HG03457 (cell line): ENCODE results near the gene OLIG1.

ENCODE experiments used
- ATAC-seq: cut with Tn5 transposase; IDR thresholded peaks from one replicate; pipeline ENCODE4 v1.9.1; 2021; ENCODE audit warnings: moderate number of reproducible peaks; ENCODE audit not compliant: unreplicated experiment

Gene OLIG1

DNA sequence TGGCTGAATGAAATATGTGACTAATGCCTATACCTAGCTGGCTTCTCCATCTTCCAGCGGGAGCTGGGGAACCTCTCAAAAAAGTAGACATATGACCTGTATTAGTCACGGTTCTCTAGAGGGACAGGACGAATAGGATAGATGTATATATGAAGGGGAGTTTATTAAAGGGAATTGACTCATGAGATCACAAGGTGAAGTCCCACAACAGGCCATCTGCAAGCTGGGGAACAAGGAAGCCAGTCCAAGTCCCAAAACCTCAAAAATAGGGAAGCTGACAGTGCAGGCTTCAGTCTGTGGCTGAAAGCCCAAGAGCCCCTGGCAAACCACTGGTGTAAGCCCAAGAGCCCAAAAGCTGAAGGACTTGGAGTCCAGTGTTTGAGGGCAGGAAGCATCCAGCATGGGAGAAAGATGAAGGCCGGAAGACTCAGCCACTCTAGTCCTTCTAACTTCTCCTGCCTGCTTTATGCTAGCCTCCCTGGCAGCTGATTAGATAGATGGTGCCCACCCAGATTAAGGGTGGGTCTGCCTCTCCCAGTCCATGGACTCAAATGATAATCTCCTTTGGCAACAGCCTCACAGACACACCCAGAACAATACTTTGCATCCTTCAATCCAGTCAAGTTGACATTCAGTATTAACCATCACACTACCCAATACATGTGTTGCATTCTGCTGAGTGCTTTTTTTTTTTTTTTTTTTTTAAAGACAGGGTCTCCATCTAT is 19.6 kb downstream of the OLIG1 start:
- no peak for ATAC-seq

DNA sequence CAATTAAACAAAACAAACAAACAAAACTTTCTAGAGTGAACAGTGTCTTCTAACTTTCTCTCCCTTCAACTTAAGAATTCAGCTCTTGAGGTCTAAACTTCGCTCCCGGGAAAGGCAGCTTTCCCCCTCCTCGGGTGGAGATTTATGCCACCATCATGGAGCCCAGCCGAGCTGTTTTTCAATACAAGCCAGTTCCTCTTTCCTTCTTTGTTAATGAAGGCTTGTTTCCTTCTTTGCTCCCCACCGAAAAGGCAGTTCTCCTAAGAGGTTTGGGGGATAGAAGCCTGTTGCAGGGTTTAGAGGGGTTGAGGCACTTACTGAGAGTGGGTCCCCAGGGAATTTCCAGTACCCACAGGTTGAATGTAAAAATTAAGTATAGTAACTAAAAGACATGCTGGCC is 26.5 kb downstream of the OLIG1 start:
- ATAC-seq, result no peak

DNA sequence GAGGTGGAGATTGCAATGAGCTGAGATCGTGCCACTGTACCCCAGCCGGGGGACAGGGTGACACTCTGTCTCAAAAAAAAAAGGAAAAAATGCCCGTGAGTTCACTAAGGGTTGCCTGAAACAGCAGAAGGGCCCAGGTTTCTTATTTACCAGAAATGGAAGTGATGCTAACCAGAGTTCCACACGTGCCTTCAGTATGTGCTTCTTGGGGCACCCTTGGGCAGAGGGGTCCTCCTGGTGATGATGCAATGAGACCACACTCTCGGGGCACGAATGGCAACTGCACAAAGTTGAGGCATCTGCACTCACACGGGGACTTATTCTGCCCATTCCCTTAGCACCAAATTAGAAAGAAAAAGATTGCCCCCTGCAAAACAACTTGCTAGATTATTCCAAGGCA is 29.2 kb downstream of the OLIG1 start:
- no peak for ATAC-seq

DNA sequence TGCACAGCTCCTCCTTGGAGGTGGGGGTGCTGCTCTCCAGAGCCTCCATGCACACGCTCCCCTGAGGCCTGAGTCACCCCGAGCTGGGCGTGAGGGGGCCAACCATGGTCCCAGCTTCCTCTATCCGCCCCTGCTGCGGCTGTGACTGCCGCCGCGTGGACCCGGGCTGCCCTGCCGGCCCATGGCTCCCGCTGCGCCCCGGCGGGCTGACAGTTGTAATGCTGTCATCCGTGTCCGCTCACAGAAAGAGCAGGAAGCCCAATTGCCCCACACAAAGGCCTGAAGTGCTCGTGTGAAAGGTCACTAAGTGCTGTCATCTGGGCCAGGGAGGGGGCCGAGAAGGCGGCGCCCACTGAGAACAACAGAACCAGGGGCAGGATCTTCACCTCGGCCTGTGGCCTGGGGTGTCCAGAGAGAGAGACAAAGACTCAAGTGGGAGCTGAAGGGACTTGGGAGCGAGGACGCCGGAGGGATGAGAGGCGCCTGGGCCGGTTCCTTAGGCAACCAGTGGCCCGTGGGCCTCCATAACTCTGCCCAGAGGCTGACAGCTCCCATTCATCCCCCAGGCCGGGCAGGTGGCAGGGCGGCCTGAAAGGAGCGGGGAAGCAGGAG is 31.5 kb downstream of the OLIG1 start:
- no peak for ATAC-seq

DNA sequence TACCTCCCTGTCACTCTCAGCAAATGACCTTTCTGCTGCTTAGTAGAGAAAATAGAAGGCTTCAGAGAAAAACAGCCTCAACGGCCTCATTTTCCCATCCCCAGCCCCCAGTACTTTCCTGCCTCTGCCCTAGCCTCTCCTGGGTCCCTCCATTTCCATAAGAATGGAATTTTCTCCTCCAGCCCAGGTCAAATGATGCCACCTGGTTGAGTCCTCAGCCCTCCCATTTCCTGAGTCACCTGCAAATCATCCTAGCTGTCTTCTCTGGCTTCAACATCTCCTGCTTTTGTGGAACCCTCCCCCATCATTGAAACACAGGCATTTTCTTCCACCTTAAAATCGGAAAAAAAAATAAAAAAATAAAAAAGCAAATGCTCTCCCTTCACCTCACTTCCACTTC is 35.1 kb downstream of the OLIG1 start:
- ATAC-seq, result no peak

DNA sequence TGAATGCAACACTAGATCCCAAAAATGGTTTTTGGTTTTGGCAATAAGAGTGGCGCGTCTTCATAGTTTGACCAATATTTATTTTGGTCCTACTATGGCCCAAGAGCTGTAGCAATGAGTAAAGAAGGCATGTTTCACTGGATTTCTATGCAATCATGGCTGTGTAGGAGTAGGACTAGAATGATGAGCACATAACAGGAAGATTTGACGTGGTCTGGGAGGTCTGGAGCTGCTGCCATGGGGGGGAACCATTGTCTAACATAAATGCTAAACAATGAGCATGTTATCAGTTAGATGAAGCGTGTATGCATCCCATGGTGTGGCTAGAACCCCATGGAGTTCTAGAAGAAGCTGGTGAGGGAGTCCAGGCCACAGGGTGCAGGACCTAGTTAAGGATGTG is 38.3 kb downstream of the OLIG1 start:
- no peak for ATAC-seq

DNA sequence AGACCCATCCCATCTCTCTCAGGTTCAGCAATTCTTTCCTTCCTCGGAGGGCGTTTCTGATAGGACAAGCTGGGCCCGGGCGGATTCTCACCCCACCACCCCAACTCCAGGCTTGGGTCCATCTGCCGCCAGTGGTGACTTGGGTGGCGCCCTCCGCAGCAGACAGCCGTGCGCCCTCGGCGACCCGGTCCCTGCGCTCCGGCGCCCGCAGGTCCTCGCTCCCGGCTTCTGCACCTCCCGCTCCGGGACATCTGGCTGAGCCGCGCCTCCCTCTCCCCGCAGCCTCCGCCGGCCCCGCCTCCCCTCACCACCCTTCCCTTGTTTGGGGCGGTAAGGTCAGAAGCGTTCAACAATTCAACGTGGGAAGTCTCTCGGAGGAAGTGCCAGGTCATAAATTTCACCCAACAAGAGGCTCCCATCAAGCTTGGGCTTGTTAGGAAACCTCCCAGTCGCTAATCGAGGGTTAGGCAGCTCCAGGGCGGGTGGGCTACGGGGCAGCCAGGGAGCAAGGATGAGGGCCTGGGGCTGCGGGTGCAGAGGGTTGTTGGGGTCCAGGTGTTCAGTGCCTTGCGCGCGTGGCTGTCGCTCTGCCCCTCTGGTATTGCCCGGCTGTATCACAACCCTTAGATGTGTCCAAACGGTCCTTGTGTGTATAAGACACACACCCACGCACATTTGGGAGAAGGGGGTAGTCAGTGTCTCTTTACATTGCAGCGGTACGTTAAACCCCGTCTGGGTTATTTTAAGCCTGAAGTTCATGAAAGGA is 39.8 kb downstream of the OLIG1 start:
- no peak for ATAC-seq

DNA sequence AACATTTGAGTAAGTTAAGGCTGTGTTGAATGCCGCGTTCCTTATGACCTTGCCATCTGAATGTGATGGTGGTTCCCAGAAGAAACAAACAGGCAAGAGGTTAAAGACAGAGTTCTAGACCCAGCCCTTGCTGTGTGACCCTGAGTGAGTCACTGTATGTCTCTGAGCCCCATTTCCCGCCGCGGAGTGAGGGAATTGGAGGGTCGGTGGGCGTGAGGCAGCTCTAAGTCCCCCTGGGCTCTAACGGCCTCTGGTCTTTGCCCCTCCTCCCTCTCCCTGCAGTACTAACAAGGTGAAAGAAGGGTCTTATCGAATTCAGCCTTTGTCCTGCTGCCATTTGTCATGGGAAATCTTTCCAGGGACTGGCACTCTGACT is 40.4 kb downstream of the OLIG1 start:
- no peak for ATAC-seq

DNA sequence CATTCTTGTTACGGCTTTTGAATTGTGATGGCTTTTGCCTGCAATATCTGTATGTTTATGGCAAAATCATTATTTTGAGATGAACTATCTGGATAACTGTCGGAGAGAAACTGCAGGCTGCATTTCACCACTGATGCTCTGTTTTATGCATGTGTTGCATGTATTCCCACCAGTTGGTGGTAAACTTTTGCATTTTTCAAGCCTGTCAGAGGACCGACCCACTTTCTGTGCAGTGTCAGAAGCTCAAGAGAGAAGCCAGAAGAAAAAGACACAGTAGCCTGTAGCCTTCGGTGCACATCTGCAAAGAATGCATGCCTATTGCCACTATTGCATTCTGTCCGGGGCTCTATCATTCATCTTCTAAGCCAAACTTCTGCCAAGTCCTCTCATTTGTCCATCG is 41.6 kb downstream of the OLIG1 start:
- ATAC-seq, result no peak

DNA sequence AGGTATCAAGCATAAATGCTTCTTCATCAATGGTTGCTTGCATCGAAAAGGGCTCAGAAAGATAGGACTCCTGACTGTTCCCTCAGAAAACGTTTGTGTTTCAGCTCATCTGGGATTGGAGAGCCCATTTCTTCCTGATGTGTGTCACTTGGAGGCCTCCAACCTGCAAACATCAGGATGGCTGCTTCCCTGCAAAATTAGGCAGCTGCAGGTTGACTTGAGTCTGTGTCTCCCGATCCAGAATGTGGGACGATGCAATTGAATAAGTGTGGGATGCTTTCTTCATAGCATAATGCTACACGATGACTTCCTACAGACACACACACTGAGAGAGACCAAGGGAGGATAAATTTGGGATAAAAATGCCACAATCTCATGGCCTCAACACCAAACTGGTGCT is 42.2 kb downstream of the OLIG1 start:
- ATAC-seq, result no peak

DNA sequence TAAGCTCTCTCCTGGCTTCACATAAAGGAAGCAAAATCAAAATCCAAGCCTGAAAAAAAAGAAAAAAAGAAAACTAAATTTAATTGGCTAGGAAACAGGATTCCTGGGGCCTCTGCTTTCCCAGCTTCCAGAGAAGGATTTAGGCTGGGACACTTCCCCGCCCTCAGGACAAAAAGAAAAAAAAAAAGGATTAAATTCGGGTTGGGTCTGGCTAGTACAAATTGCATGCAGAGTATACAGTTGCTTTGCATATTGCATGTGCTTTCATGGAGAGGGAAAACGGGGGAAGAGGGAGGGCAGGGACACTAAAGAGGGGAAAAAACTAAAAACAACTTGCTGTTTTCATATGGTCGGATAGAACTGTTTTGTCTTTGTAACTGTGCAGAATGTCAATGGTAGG is 42.7 kb downstream of the OLIG1 start:
- ATAC-seq, result no peak

DNA sequence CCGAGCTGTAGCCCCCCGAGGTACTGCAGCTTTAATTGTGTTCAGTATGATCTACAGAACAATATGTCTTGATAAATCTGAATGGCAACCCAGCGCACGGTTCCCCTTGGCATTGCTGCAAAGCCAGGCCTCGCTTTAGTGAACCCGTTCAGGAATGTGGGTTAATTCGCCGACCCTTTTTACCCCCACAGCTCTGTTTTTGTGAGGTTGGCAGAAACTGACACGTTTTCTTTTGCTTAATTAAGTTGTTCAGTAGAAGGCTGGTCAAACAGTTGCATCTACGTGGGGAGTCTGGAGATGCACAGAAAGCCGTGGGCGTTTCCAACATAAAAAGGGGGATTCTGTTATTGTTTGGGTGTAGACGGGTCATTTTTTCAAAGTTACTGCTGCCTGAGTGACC is 43.2 kb downstream of the OLIG1 start:
- no peak for ATAC-seq

DNA sequence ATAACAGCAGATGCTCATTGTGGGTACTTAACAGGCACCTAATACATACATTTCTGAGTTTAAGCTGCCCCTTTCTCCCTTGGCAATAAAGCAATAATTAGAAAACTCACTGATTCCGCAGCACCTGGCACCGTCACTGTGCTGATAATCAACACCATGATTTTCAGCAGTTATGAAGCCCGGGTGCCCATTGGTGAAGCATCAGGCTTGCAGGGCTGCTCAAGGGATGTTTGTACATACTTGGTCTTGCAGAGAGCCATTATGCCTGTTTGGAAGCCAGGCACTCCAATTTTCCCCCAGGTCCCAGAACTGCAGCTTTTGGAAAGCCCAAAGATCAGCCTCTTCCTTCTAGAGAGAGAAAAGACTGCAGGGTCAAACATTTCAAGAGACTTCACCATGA is 44.3 kb downstream of the OLIG1 start:
- ATAC-seq, result no peak

DNA sequence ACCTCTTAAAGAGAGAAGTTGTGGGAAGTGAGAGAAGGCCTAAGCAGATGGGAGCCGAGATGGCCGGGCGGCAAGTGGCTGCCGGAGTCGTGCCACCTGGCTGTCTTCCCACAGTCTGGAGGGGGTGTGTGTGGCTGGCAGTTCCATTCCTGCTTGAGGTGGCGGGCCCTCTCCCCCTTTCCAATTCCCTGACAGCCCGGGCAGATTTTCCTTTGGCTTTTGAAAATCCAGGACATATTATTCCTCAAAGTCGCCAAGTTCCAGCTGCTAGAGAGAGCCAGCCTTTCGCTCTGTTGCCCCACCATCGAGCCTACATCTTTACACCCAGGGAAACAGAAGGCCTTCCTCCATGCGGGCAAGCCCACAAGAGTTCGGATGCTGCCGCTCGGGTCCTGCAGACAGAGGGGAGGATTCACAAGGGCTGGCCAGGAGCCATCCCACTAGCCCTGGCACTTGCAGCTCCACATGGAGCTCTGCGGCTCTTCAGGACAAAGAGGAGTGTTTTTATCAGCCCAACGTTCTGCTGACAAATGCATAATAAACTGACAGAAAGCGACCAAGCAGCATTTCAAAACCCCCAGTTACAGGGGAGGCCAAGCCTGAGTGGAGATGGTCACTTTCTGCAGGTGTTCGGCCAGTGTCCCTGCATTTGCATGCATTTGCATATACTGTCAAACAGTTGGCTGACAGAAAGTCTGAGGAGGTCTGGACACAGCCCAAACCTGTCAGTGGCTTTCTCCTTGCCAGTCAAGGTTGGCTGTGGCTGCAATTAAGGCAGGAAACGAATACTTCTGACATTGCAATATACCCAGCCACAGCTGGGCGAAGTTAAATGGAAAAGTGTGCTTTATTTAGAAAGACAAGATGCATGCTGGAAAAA is 45.9 kb downstream of the OLIG1 start:
- no peak for ATAC-seq

DNA sequence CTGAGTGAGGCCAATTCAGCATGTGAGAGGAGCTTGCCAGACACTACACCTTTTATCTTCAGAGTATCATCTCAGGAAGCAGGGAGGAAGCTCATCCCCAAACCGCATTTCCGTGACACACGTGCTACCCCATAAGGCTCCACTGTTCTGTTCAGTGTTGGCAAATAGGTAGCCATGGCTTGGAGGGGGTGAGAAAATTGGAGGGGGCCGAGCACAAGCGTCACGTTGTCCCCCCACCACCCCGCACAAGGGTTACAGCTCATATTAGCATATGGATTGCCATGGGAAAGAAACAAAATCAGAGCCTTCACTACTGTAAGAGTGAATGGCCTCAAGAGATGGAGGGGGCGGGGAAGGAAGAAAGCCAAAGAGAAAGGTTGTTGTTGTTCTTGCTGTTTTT is 46.7 kb downstream of the OLIG1 start:
- ATAC-seq, result no peak

DNA sequence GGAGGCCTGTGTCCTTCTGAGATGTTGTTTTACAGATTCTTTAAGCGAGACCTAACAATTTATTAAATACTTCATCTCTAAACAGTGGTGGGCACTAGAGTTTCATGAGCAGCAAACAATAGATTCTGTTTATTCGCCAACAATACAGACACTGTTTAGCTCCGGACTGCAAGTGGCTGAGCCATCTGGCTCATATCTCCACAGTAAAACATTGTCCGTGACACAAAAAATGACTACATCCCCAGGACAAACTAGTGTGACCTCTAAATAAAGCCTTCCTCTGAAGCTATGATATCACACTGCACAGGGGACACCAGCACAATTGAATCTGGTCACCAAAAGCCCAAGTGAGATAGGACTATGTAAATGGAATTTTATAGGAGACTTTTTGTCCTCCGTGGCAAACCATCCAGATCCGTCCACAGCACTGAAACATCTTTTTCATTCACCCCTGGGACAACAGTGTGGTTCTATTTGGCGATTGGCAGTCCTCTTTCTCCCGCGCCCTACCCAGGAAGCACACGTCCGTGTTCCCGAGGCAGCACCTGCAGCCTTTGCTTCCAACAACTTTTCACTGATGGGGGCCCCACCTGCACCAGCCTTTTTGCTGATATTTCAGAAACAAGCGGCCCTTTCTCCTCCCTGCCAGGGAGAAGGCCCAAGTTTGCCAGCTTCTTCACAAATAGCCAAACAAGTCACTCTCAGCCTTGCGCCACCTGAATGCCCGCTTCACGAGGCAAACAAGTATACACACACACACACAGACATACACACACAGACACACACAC is 47.4 kb downstream of the OLIG1 start:
- ATAC-seq, result no peak
